AG04449 (cell line): Measurements from ENCODE around the gene GSTK1.

Experiments used
- CTCF ChIA-PET: fragments of 350-600 bp; formaldehyde crosslinking; extraction: SDS; loops from one replicate; lab custom pipeline; 2021; ENCODE audit warnings: antibody characterized with exemption; lab: Yijun Ruan, JAX
- POLR2A ChIA-PET: fragments of 400-600, 350-600 bp; formaldehyde crosslinking; extraction: SDS; loops from one replicate; lab custom pipeline; 2020; ENCODE audit warnings: antibody characterized with exemption, inconsistent platforms; lab: Yijun Ruan, JAX
- DNase-seq: peaks from one replicate; pipeline ENCODE4 v3.0.0-alpha.2; 2010; ENCODE audit warnings: low read depth, low spot score
- H3K4me3 ChIP-seq: 2 replicates; pipeline ENCODE4 v1.5.1; 2011; ENCODE audit warnings: low read depth, mild to moderate bottlenecking, control low read depth, low read length
- CTCF ChIP-seq: IDR thresholded peaks from one replicate; pipeline ENCODE4 v1.5.1; 2011; ENCODE audit warnings: mild to moderate bottlenecking, moderate library complexity, low read length, control low read depth, inconsistent platforms; ENCODE audit not compliant: insufficient read depth; ENCODE audit errors: missing control alignments

Gene GSTK1

GRCh38 chr7:143304938-143305337, 41.7 kb downstream of the GSTK1 start:
- no peak for TF ChIP-seq CTCF
- DNase-seq: no peak
- no peak overlapping the region for H3K4me3 ChIP-seq
- ChIA-PET CTCF (interaction anchor here (1.0 to 2.7 kb wide), 10 partner anchors 9 to 112 kb away, joined by 3 to 18 read pairs (median 4); partner anchors contain the start of genes CASP2 and CLCN1), POLR2A (no interaction called here)

GRCh38 chr7:143305423-143306070, 42.3 kb downstream of the GSTK1 start:
- peak; percentile 73 for TF ChIP-seq CTCF
- CTCF ChIA-PET: interaction anchor here (0.8 to 2.7 kb wide), 15 partner anchors 10 to 112 kb away, joined by 3 to 18 read pairs (median 4); partner anchors contain the start of genes CASP2 and CLCN1
- no peak for DNase-seq
- no peak overlapping the region for H3K4me3 ChIP-seq
- POLR2A ChIA-PET: no interaction called here

GRCh38 chr7:143308632-143309031, 45.4 kb downstream of the GSTK1 start:
- POLR2A ChIA-PET: no interaction called here

GRCh38 chr7:143314127-143314526, 50.9 kb downstream of the GSTK1 start:
- ChIA-PET POLR2A (no interaction called here), CTCF (interaction anchor here (0.7 kb wide), 1 partner anchor 66 kb away, joined by 3 read pairs; no protein-coding TSS in a partner anchor)
- no peak overlapping the region for H3K4me3 ChIP-seq
- TF ChIP-seq CTCF: no peak
- no peak for DNase-seq

More at GRCh38 chr7:143308632-143309031, 45.4 kb downstream of the GSTK1 start:
- no peak for TF ChIP-seq CTCF
- H3K4me3 ChIP-seq: no peak overlapping the region
- CTCF ChIA-PET: interaction anchor here (1.3 to 2.8 kb wide), 3 partner anchors 9 to 68 kb away, joined by 3 to 16 read pairs (median 6); no protein-coding TSS in a partner anchor
- no peak for DNase-seq

- POLR2A ChIA-PET: interaction anchor here (0.6 kb wide), 1 partner anchor 42 kb away, joined by 3 read pairs; no protein-coding TSS in a partner anchor
- CTCF ChIA-PET: interaction anchor here (0.5 to 2.3 kb wide), 3 partner anchors 9 to 65 kb away, joined by 3 to 11 read pairs (median 3); no protein-coding TSS in a partner anchor
- DNase-seq: no peak
- TF ChIP-seq CTCF: no peak
- no peak within 1 kb of the TSS for H3K4me3 ChIP-seq
Measured at GRCh38 chr7:143315776-143316175, 52.5 kb downstream of the GSTK1 start, which contains the start of gene CLCN1. TSS of gene CLCN1 (plus strand) at chr7:143316111. CDS start at chr7:143316213, 102 bp downstream.

GRCh38 chr7:143316492-143316891, 53.3 kb downstream of the GSTK1 start:
- CTCF ChIA-PET: interaction anchor here (1.5 to 2.3 kb wide), 2 partner anchors 10 to 11 kb away, joined by 3 to 11 read pairs; no protein-coding TSS in a partner anchor
- H3K4me3 ChIP-seq: no peak overlapping the region
- no peak for DNase-seq
- POLR2A ChIA-PET: no interaction called here
- no peak for TF ChIP-seq CTCF
